SK-N-SH (cell line): ENCODE results near the gene ADAMTS2.

Experiments used
- CTCF ChIP-seq: fragments of 200-600 bp; sonication (generic); IDR thresholded peaks from 2 replicates; pipeline ENCODE4 v1.6.1; 2017; ENCODE audit warnings: antibody characterized with exemption, mild to moderate bottlenecking, moderate library complexity
- EP300 ChIP-seq, 2 experiments: IDR thresholded peaks; 2 replicates each; pipeline versions ENCODE4 v1.4.0 to v1.6.1; 2012; ENCODE audit warnings: borderline replicate concordance in 1 of 2, low read depth in 1 of 2, low read length in 1 of 2
- EZH2phosphoT487 ChIP-seq: fragments of 200-600 bp; sonication (generic); IDR thresholded peaks from 2 replicates; pipeline ENCODE4 v1.6.1; 2017; ENCODE audit warnings: low read depth, mixed run types, mild to moderate bottlenecking, antibody characterized with exemption, moderate library complexity, borderline replicate concordance
- FOXM1 ChIP-seq: IDR thresholded peaks from 2 replicates; pipeline ENCODE4 v1.4.0; 2012; ENCODE audit warnings: low read depth, mild to moderate bottlenecking
- MEF2A ChIP-seq: IDR thresholded peaks from 2 replicates; pipeline ENCODE4 v1.4.0; 2012; ENCODE audit warnings: low read depth, borderline replicate concordance
- NFIC ChIP-seq: IDR thresholded peaks from 2 replicates; pipeline ENCODE4 v1.4.0; 2012; ENCODE audit warnings: borderline replicate concordance
- RAD21 ChIP-seq: IDR thresholded peaks from 2 replicates; pipeline ENCODE4 v1.6.1; 2012; ENCODE audit warnings: mild to moderate bottlenecking, low read length
- RCOR1 ChIP-seq: fragments of 150-350 bp; IDR thresholded peaks from 2 replicates; pipeline ENCODE4 v1.6.1; 2017; ENCODE audit warnings: antibody characterized with exemption, low read length
- RFX5 ChIP-seq: IDR thresholded peaks from 2 replicates; pipeline ENCODE4 v1.6.1; 2012; ENCODE audit warnings: mild to moderate bottlenecking, improper control_type of control experiment, low read length
- TAF1 ChIP-seq: IDR thresholded peaks from 2 replicates; pipeline ENCODE4 v1.6.1; 2012; ENCODE audit warnings: low read depth, mild to moderate bottlenecking, low read length, moderate library complexity, borderline replicate concordance
- TEAD4 ChIP-seq: IDR thresholded peaks from 2 replicates; pipeline ENCODE4 v1.4.0; 2012; ENCODE audit warnings: mild to moderate bottlenecking, borderline replicate concordance; ENCODE audit not compliant: insufficient read depth
- USF1 ChIP-seq: IDR thresholded peaks from 2 replicates; pipeline ENCODE4 v1.4.0; 2012; ENCODE audit warnings: low read depth, borderline replicate concordance
- USF2 ChIP-seq: fragments of 150-350 bp; IDR thresholded peaks from 2 replicates; pipeline ENCODE4 v1.6.1; 2017; ENCODE audit warnings: antibody characterized with exemption, low read length, low read depth, borderline replicate concordance
- ZBTB33 ChIP-seq: IDR thresholded peaks from 2 replicates; pipeline ENCODE4 v1.4.0; 2012; ENCODE audit warnings: low read depth, borderline replicate concordance

- no peak for TF ChIP-seq CTCF
- no peak for TF ChIP-seq RFX5
- TF ChIP-seq MEF2A: no peak
- no peak for TF ChIP-seq NFIC
- peak in 1 of 2 experiments; percentile 58; a peak in 2 of 4 replicates for TF ChIP-seq EP300 (IDR thresholded peaks at IDR 0.05; ENCODE audit: borderline replicate concordance in 1 of 2, low read depth in 1 of 2, low read length in 1 of 2)
- TF ChIP-seq TAF1: no peak
- TF ChIP-seq EZH2phosphoT487: no peak
- TF ChIP-seq USF2: no peak
- no peak for TF ChIP-seq RCOR1
- TF ChIP-seq ZBTB33: no peak
- TF ChIP-seq RAD21: no peak
- no peak for TF ChIP-seq USF1
- TF ChIP-seq TEAD4: no peak
- no peak for TF ChIP-seq FOXM1
These were observed 50.1 kb downstream of the ADAMTS2 start for GRCh38 chr5:179294891-179295777.
